ENCODE measurements around the gene WHRN. TPM values are rescaled to one million over a fixed set of nuclear protein-coding genes. Genes with fewer than 3 reads are reported as not detected.

Gene WHRN
- total and polyA plus RNA-seq, 2 of the 8 experiments (the other 6 are each of a cell fraction or from before 2014, with no cell fraction given), result 4.4 to 7.7 TPM

DNA sequence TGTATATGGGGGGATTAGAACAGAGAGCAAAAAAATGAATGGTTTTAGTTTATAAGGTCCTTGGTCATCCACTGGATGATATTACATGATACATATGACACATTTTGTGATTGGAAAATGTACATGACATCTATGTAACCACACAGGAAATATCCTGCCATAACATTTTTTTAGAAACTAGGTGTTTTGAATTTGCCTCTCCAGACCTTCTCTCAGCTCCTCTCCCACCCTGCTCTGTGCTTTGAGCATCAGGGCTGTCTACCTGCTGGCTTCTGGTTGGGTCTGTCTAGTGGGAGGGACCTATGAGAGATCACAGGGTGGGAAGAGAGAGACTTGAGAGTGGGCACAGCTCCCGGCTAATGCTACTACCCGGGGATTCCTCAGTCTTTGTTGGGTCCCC lies 141.8 kb downstream of the WHRN start:
- no peak overlapping the region for H3K4me2 ChIP-seq (ENCODE audit: insufficient read depth in 1 of 2, low read depth in 2 of 2, low read length in 2 of 2)
- peaks cover 11 to 62% (median 47%) of the 10 kb centered on the region in 4 experiments for H3K36me3 ChIP-seq (ENCODE audit: control insufficient read depth in 2 of 4, insufficient read depth in 4 of 4, low read length in 3 of 4)

More for the DNA sequence above, 141.8 kb downstream of the WHRN start:
- Histone ChIP-seq H3K4me1 (replicated peaks in 1 of 4; ENCODE audit: control insufficient read depth in 3 of 4, insufficient read depth in 4 of 4, low read length in 3 of 4) (peaks cover 0 to under 1% (median 0%) of the 10 kb centered on the region in 4 experiments; a peak in 1 of 7 replicates), H4K91ac (replicated peaks; ENCODE audit: insufficient read length, low read length) (no peak overlapping the region), H2BK15ac (ENCODE audit: low read length) (no peak overlapping the region), H3K79me1 (ENCODE audit: low read depth, low read length) (no peaks in the 10 kb centered on the region), H2BK20ac (ENCODE audit: low read length) (no peak overlapping the region), H3K56ac (replicated peaks; ENCODE audit: insufficient read length, low read depth, low read length) (no peak overlapping the region), H3K14ac (ENCODE audit: insufficient read length) (no peak overlapping the region), H2BK12ac (ENCODE audit: low read depth, low read length) (no peak overlapping the region), H2AK5ac (ENCODE audit: low read depth, low read length) (no peak overlapping the region), H2AFZ (ENCODE audit: low read length) (no peak overlapping the region), H4K5ac (ENCODE audit: insufficient read length, low read depth, low read length) (no peak overlapping the region), H4K20me1 (replicated peaks in 1 of 2; ENCODE audit: control insufficient read depth in 1 of 2, insufficient read depth in 2 of 2, low read length in 2 of 2) (peaks cover 0 to 5% of the 10 kb centered on the region in 2 experiments), H3K27ac (ENCODE audit: low read depth, low read length) (no peak overlapping the region), H3K18ac (ENCODE audit: extremely low read depth, low read length) (no peak overlapping the region), H2BK120ac (replicated peaks; ENCODE audit: low read depth, low read length) (no peak overlapping the region), H4K8ac (ENCODE audit: extremely low read depth, insufficient read depth, low read length) (no peak overlapping the region), H2BK5ac (ENCODE audit: low read depth, low read length) (no peak overlapping the region), H3K9ac (replicated peaks in 1 of 4; ENCODE audit: extremely low read depth in 1 of 4, low read depth in 3 of 4, low read length in 3 of 4) (no peak overlapping the region), H3K4me3 (ENCODE audit: extremely low read depth in 1 of 4, insufficient read depth in 2 of 4, low read depth in 3 of 4, low read length in 4 of 4) (no peak overlapping the region), H3K27me3 (replicated peaks in 1 of 4; ENCODE audit: control insufficient read depth in 3 of 4, extremely low read depth in 1 of 4, insufficient read depth in 3 of 4, low read length in 3 of 4) (no peaks in the 10 kb centered on the region), H3K79me2 (ENCODE audit: control insufficient read depth in 1 of 2, insufficient read depth in 2 of 2, low read length in 2 of 2) (no peaks in the 10 kb centered on the region), H3K9me3 (ENCODE audit: insufficient read depth in 2 of 2, low read depth in 1 of 2, low read length in 1 of 2) (no peaks in the 10 kb centered on the region), H3K23me2 (ENCODE audit: low read depth, low read length) (no peaks in the 10 kb centered on the region), H3K4ac (replicated peaks; ENCODE audit: insufficient read length, low read depth, low read length) (no peak overlapping the region), H3K23ac (ENCODE audit: insufficient read length) (no peak overlapping the region)
- ChIA-PET POLR2A (ENCODE audit: partially characterized antibody) (interaction anchor here (0.6 to 1.5 kb wide), 5 partner anchors 14 to 281 kb away, joined by 3 to 4 read pairs (median 3); no protein-coding TSS in a partner anchor), CTCF (ENCODE audit: partially characterized antibody) (interaction anchor here (1.0 to 1.7 kb wide), 3 partner anchors 22 to 42 kb away, joined by 3 to 5 read pairs (median 3); no protein-coding TSS in a partner anchor)
- FAIRE-seq (no peak), DNase-seq (ENCODE audit: low read depth in 1 of 2, low spot score in 2 of 2) (no peak)
- WGBS, 2 experiments (ENCODE audit: extremely low coverage in 1 of 2, insufficient coverage in 1 of 2, insufficient read length in 1 of 2, insufficient replicate concordance in 2 of 2, low coverage in 1 of 2, low lambda C conversion rate in 2 of 2, missing lambda C conversion rate in 1 of 2), result 69% methylated on average over 2 of the region's 2 CpGs; no CpG with 5 or more reads in 1 of the 2 experiments
- TF ChIP-seq EP300 (IDR thresholded peaks at IDR 0.05; ENCODE audit: borderline replicate concordance in 1 of 2, low read depth in 2 of 2, low read length in 2 of 2), result no peak

Data from H1 (cell line).